Left cardiac atrium (tissue), 4 donors: ENCODE measurements around the gene SIM1. TPM values are rescaled to one million over a fixed set of nuclear protein-coding genes. Genes with fewer than 3 reads are reported as not detected.

Experiments used
- ATAC-seq, 2 donors: fragments of 200-7000 bp; cut with Tn5 transposase; one replicate each; pipeline ENCODE4 v1.9.1; 2020; ENCODE audit warnings: mild to moderate bottlenecking in 2 of 2, moderate library complexity in 2 of 2
- DNase-seq: peaks from one replicate; pipeline ENCODE4 v3.0.0-alpha.2; 2020
- intact Hi-C, 2 donors: fragments of 100-400 bp; cut with DNase I; formaldehyde crosslinking; loops; one replicate each; pipeline versions ENCODE4 v1.14.1 to v1.15.1; 2022 to 2023
- total RNA-seq, 2 donors: library from RNA; stranded (reverse); fragmentation: NEBNext Ultra II Directional; extraction: Animal tissue kit (Norgen Biotek cat#: 25700); gene quantifications; one replicate each; pipeline ENCODE4 v1.2.1, GENCODE V29; 2021
- donor health status: DM: no; HTN: yes; CAD: no.
- donor health status: DM: no; HTN: yes; CAD: no; lungs with severe emphysema.
- donor health status: DM: yes; HTN: yes; CAD: no.
- donor health status: Dilated cardiomyopathy.

The SIM1 gene
- total RNA-seq, 2 donors from 2014 or later: not detected

DNA sequence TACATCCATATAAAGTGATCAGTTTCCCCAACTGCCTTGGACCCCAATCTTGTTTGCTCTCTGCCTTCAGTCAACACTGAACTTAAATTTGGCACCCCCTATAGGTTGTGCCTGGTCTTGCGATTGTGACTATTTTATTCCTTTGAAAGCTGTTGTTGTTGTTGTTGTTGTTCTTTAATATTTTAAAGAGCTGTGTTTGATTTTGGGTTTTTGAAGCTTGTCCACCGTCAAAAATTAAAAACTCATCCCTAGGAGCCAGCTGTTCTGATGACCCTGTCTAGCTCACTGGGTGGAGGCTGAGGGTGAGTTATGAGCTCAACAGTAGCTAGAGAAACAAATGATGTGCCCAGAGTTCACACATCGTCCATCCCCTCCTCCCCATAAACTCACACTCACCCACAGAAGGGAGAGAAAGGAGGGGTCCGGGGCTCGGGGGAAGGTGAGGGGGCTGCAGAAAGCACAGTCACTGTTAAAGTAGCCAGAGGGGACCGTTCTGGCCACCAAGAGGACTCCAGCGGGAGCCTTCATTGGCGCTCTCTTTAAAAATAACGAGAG lies 4.0 kb downstream of the SIM1 start:
- no peak for ATAC-seq
- intact Hi-C loops: no loop called here

DNA sequence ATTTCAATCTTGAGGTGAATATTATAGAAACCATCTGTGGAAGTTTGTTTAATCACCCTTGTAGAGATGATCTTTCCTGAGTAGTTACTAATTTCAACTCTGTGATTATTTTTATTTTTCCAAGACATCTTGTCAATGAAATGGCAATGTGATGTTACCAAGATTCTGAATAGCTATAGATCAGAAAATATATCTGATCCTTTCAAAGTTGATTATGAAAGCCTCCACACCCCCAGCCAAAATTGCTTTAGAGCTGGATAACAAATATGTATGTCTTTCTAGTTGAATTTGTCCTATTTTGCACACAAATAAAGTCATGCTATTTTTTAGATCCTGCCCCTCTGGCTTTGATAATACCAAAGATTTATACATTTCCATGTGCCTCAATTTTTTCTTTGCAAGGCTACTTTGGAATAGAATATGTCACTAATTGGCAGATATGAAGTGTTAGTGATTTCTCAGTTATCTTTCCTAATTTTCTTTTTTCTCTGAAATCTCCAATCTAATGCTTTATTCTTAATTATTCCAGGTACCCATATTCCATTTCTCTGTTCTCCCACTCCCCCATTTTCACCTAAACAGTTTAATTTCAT lies 5.0 kb downstream of the SIM1 start:
- intact Hi-C loops: no loop called here
- ATAC-seq: no peak
- DNase-seq: no peak

More for the DNA sequence above, 4.0 kb downstream of the SIM1 start:
- DNase-seq: no peak

DNA sequence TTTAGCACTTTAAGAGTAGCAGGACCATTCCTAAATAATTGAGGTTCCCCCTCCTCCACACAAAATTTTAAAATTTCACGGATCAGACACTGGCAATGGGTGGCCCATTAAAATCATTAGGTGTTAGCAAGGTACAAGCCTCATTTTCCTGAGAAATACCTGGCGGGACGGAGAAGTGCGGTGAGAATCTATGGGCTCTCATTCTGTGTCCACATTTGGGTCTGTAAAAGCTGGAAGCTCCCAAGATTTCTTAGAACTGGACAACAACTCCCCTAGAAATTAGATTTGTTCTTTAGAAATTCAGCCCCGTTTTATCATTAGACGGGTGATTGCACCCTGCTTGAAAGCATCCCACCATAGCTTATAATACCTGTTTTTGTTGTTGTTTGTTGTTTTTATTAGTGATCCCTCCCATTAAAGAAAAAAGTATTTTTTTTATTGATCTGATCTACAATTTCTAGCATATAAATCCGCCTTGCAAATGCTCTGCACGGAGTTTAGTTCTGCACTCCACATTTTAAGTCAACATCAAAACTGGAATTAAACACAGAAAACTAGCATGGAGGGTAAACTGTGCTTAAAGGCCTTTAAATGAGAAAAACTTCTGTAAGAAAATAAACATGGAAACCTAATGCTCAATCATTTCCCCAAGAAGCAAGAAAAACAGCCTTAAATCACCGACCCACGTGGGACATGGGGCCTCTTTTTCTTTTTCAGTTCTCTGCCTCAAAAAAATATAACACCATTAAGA lies 5.7 kb downstream of the SIM1 start:
- ATAC-seq (no peak), DNase-seq (no peak)
- intact Hi-C loops: no loop called here

DNA sequence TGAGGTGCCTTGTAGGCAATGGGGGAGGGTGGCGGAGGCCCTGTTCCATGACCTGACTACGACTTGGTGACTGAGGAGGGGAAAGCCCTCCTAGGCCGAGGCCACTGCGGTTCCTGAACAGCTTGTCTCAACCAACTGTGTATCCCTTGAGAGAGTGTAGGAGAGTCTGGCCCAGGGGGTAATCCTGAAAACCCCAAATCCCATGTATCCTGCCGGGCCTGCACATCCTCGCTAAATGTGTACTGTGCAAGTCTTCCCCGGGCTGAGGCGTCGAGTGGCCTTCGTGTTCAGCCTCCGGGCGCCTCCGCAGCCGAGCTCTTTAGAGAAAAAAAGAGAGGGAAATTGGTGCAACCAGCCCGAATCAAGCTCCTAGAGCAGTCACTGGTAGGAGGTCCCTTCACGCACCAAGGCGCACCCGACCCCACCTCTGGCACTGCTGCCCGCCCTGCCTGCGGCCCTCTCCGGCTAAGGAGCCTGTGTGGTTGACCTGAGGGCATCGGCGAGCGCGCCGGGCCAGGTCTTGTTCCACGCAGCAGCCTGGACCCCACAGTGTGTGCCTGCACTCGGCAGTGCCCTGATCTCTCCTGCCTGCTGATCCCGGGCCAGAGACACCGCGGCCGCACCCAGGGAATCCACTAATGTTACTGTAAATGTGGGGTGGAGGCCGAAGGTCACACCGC lies 7.3 kb downstream of the SIM1 start:
- intact Hi-C loops: no loop called here
- ATAC-seq (no peak), DNase-seq (no peak)

DNA sequence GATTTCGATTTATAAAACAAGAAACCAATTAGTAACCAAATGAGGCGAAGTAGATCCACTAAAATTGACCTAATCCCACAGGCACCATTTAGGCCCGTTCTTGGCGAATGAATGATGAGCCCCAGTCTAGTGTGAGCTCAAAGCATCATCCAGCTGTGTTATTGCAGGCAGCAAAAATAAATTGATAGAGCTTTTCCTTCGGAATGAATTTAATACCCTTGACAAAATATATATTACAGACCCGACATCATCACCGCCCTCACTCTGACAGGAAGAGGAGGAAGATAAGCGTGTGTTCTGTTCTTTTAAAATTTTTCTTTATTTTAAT lies 7.8 kb downstream of the SIM1 start:
- intact Hi-C loops: no loop called here
- no peak for DNase-seq
- no peak for ATAC-seq

DNA sequence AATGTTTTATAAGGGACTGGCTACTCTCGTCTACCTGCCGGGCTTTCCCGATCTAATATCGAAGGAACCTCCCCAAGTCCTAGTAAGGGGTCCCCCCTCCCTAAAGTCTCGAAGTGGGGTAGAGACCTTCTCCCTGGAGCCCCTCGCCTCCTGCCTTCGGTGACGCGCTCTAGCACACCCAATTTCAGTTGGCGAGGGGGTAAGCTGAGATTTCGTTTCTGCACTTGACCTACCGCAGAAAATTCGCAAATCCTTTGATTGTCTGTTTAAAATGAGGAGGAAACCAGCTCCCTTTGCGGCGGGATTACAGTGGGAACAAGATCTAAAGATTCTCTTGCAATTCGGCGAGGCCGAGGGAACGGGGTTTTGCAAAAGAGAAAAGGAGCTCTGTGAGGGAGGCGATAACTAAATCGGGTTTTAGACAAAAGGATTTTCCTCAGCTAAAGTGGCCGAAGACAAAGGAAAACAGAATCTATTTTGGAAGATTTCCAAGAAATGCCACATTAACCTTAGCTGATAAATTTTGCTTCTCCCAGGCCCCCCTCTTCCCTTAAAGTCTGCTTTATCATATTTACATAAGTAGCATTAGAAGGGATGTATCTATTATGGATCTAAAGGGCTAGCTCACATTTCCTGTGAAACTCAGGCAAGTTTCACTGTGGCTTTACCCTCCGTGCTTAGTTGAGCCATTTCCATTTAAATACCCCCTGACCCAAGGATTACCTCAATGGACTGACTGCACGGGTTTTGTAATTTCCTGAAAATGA lies 8.4 kb downstream of the SIM1 start:
- no peak for ATAC-seq
- intact Hi-C loops: no loop called here
- no peak for DNase-seq

DNA sequence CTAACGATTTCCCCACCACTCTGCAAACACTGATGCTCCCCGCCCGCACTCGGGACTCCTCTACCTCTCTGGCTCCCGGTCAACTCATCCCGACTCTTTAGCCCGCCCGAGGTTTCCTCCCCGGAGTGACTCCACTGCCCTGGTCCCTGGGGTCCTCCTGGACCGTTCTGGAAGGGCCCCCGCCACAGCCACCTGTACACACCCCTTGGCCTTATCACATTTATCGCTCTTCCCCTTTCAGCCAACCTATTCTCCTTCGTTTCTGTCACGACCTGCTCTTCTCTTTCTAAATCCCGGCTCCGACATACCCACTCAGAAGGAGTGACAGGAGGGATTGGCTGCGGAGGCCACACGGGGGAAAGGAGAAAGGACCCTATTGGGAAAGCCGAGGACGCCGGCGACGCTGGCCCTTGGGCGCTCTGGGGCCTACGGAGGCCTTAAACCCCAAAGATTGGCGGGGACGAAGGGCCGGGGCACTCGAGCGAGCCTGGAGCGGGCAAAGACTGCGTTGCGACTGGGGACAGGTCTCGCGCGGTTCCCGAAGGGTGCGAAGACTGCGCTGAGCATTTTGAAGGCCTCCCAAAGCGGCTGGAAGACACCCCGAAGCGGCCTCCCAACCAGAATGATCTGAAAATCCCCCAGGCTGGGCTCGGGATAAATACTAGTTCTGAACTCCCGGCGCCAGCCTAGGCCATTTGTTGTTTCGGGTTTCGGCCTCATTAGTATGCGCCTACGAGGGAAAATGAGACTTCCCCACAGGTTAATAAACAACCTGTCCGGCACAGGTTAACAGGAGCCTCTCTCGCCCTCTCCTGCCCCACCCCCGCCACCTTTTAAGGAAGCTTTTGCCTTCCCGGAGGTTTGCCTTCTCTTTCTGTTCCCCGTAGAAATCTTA lies 9.2 kb downstream of the SIM1 start:
- ATAC-seq (no peak), DNase-seq (no peak)
- intact Hi-C loops: no loop called here

DNA sequence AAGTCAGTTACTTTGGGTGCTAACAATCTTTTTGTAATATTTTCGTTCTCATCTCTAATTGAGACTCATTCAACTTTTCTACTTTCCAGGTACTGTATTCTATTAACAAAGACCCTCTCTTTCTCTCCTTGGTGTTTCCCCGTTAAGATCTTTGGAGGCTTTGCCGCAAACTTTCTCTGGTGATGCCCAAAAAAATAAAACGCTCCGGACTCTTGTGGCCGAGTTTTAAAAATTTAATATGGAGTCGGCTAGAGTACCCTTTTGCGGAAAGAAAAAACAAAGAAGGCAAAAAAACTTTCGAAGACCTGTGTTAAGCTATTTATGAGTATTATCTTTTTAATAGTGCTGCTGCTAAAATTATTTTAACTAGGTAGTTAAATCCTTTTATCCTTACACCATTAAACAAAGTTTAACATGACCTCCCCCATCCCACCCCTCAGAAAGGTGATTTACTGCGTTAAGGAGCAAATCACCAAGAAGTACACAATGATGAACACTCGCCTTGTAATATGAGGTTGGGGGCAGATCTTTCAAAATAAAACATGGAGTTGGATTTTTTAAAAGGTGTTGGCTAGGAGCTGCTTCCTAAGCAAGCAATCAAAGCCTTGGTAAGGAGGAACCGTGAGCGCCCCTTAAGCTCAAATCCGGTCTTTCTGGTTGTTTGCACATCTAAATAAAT lies 10.0 kb downstream of the SIM1 start:
- intact Hi-C loops: no loop called here
- ATAC-seq (no peak), DNase-seq (no peak)

DNA sequence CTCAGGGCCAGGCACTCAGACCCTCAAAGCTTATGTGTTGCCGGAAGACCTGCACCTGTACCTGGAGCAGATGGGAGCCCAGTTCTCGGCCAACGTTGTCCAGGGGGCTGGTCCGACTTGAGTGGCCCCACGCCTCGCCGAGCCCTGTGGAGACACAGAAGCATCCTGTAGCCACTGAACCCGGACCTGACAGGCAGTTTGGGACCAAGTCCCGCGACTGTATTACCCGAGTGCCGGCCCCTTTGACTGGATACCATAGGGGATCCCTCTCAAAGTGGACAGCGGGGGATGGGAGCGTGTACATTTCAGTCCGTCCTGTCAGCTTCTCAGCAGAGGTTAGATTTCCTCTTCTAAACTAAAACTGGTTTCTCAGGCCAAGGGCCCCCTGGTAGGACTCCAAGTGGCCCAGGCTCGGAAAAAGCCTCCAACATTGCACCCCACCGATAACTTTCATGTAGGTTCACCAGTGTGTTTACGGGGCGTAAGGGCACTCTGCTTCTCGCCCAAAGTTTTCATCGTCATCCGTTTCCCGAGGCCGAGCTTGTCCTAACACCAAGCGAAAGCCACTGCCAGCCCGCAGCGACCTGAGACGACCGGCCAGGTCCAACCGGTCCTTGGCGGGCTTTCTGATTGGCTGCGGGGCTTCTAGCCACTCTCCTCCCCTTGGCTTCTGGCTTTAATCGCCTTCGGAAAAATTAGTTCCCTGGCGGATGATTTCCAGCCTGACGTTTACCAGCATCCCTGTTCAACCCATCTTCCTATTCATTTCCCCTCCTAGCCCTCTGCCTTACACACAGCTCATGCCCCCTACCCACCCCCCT lies 10.8 kb downstream of the SIM1 start:
- ATAC-seq (no peak), DNase-seq (no peak)
- intact Hi-C loops: no loop called here

DNA sequence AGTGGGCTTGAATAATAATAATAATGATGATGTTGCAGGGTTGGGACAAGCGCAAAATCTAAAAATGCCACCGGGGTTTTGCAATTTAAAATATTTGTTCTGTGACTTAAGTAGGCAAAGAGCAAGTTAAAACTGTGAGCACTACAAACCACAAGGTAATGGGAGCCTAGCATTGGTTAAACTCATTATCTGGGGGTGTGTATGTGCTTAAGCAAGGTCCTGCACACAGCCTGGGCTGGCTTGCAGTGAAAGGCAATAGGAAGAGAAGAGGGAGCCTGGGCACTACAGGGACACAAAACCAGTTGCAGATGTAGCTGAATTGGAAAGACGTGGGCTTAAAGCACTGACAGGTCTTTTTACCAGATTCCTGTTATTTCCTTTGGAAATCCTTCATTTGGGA lies 11.7 kb downstream of the SIM1 start:
- intact Hi-C loops: no loop called here
- no peak for ATAC-seq
- no peak for DNase-seq

DNA sequence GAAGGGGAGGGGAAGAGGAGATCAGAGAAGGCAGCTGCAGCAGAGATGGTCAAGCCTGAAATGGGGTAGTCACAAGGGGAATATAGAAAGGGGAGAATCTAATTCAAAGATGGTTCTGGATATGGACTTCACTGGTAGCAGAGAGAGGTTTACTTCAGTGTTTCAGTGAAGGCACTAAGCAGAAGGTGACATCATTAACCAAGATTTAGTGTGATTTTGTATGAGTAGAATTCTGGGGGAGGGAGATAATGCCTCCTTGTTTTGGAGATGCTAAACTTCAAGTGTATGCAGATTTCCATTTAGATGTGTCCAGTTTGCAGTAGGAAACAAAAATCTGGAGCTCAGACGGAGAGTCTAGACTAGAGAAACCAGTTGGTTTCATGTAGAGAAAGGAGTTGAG lies 13.1 kb downstream of the SIM1 start:
- intact Hi-C loops: no loop called here
- no peak for DNase-seq
- ATAC-seq: no peak

DNA sequence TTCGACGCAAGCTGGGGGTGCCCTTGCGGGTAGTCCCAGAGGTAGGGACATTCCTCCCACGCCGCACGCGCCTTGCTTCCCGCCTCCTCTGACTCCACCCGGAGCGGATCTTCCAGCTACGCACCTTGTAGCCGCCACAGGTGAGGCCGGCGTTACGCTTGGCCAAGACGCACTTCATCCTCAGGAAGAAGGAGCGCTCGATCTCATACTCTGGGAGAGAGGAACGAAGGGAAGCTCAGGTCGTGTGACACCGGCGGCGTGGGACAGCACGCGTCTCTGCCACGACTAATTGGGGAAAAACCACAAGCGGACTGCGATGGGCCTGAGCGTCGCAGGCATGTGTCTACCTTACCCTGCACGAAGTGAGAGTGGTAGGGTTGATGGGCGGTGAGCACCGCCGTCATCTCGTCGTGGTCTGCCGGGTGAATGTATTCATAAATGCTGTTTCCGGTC lies 15.5 kb downstream of the SIM1 start:
- ATAC-seq: no peak
- intact Hi-C loops: no loop called here

DNA sequence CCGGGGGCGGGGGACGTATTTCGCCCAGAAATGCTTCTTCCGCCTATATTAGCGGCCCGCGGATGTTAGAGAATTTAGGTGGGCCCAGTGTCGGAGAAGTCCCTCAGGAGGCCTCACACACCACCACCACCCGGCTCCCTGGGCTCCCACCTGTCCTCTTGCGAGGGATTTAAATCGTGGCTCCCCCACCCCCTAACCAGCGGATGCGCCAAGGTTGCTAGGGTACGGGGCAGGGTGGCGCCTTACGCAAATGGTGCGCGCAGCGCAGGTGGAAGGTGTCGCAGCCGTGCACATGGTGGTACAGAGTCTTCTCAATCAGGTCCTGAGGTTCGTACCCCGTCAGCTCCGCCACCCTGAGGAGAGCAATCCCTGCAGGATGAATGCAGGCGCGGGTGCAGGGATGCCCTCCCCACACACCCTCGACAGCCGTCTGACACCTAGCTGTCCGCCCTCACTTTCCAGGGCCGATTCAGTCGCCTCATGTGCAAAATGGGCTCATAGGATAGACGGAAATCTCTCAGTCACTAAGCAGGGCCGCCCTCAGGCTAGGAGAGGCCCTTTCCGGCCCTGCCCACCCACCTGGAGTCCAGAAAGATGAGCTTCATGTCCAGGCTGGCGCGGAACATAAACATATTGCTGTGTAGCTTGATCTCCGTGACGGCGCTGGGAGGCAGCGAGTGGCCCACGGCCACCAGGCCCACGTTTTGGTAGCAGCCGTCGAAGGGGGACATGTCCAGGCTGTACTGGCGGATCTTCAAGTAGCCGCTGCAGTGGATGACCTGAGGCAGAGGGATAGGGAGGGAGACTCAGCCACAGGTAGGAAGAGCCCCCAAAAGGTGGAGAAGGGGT lies 16.6 kb downstream of the SIM1 start:
- intact Hi-C loops: no loop called here
- ATAC-seq (no peak), DNase-seq (no peak)

More for the DNA sequence above, 15.5 kb downstream of the SIM1 start:
- DNase-seq: no peak

DNA sequence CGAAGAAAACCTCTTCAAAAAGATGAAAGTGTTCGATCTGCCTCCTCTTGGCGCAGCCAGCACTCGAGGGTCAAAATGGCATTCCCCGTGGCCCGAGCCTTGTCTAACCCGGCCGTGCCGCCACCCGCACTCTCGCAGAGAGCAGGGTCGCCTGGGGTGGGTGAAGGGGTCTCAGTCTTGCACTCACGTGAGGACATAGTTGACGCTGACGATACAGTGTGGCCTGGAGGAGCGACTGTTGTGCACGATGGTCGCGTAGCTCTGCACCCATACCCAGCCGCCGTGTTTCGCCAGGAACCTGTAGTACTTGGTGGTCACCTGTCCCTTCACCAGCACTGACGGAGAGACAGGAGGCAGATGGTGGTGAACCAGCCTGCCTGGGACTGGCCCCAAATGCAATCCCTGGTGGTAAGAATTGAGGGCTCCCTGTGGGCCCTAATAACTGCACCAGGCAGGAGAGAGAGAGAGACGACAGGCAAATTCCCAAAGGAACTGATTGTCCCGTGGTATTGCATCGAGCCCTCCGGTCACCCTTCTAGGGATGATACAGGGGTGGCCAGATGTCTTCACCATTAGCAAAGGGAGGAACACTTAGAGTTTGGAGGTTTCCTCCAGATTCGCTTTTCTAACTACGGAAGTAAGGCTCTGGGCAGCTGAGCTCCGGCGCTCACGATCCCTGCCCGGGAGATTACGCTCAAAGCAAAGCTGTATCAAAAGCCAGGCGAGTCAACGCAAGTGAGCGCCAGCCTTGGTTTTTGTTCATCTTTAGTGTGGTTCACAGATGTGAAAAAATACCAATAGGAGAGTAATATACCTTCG lies 17.4 kb downstream of the SIM1 start:
- ATAC-seq (no peak), DNase-seq (no peak)
- intact Hi-C loops: no loop called here
